ENCODE measurements around the gene FCN2. TPM values are rescaled to one million over a fixed set of nuclear protein-coding genes. Genes with fewer than 3 reads are reported as not detected.

The FCN2 gene
- total RNA-seq, 1 donor from 2014 or later, result not detected

DNA sequence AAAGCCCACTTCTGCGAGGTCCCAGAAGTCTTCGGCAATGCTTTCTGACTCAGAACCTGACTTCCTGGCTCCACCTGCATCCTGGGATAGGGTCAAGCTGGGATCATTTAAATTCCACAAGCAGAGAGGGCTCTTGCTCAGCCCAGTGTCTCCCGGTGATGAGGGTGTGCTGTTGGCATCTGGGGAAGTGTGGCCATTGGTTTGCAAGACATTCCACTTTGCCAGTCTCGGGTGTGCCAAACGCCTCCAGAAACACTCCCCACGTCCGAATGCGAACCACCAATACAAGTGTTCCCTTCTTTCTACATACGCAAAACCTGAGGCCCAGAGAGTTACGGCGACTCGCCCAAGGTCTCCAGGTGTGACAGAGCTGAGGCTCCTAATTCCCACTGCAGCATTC lies 43.1 kb upstream of the FCN2 start:
- no peaks in the 10 kb centered on the region for H3K36me3 Mint-ChIP-seq
- no peak overlapping the region for H3K4me3 Mint-ChIP-seq
- Histone ChIP-seq H3K4me1 (no peaks in the 10 kb centered on the region), H3K79me2 (ENCODE audit: low read depth) (no peaks in the 10 kb centered on the region), H2AFZ (replicated peaks) (no peak overlapping the region), H3F3A (ENCODE audit: low read depth) (no peaks in the 10 kb centered on the region), H3K27ac (no peak overlapping the region), H3K9ac (no peak overlapping the region), H3K27me3 (no peaks in the 10 kb centered on the region), H3K36me3 (no peaks in the 10 kb centered on the region), H3K4me2 (no peak overlapping the region), H3K4me3 (no peak overlapping the region), H3K9me3 (ENCODE audit: low read depth) (no peaks in the 10 kb centered on the region), H4K20me1 (ENCODE audit: low read depth) (no peaks in the 10 kb centered on the region)
- H3K4me1 Mint-ChIP-seq, result peaks cover 3% of the 10 kb centered on the region
- no peak overlapping the region for H3K27ac Mint-ChIP-seq
- no peaks in the 10 kb centered on the region for H3K27me3 Mint-ChIP-seq (ENCODE audit: insufficient read depth, low read depth)
- DNase-seq (ENCODE audit: low spot score), result no peak
- TF ChIP-seq, protein P1, sequence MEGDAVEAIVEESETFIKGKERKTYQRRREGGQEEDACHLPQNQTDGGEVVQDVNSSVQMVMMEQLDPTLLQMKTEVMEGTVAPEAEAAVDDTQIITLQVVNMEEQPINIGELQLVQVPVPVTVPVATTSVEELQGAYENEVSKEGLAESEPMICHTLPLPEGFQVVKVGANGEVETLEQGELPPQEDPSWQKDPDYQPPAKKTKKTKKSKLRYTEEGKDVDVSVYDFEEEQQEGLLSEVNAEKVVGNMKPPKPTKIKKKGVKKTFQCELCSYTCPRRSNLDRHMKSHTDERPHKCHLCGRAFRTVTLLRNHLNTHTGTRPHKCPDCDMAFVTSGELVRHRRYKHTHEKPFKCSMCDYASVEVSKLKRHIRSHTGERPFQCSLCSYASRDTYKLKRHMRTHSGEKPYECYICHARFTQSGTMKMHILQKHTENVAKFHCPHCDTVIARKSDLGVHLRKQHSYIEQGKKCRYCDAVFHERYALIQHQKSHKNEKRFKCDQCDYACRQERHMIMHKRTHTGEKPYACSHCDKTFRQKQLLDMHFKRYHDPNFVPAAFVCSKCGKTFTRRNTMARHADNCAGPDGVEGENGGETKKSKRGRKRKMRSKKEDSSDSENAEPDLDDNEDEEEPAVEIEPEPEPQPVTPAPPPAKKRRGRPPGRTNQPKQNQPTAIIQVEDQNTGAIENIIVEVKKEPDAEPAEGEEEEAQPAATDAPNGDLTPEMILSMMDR (IDR thresholded peaks at IDR 0.05), result no peak
- TF ChIP-seq EZH2phosphoT487 (IDR thresholded peaks at IDR 0.05), result no peak
- no peak for TF ChIP-seq EZH2 (IDR thresholded peaks at IDR 0.05)
- no peaks in the 10 kb centered on the region for H3K9me3 Mint-ChIP-seq

DNA sequence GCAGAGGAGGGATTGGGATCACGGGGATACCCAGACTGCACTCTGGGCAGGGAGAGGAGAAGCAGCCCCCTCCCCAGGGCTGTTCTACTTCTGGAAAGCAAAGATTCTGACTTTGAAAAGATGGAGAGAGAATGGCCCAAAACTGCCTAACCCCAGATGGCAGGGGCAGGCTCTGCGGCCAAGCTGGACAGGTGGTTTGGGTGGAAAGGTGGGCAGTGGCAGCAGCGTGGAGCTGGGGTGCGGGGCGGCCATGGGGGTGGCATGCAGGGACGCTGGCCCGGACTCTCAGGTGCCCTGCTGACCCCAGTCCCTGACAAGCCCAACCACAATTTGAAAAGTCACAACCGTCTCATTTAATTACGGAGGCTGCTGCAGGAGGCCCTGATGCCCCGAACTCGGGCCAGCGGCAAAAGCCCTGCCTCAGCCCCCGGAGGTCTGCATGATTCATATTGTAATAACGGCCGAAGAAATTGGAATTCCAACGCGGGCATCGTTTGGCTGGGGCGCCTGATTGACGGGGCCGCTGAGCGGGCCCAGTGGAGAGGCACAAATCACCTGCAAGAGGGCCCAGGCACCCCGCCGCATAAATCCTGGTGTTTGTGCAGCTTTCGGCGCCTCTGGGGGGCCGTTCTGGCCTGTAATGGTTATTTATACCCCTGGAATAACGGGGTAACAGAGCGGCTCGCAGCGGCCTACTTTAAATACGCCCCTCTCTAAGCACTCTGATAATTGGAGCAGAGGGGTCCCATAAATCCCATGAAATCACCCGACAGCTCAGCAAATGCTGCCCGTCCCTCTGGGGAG lies 41.8 kb upstream of the FCN2 start:
- Histone ChIP-seq H3K79me2 (ENCODE audit: low read depth) (no peaks in the 10 kb centered on the region), H3F3A (ENCODE audit: low read depth) (no peaks in the 10 kb centered on the region), H3K9ac (no peak overlapping the region), H3K4me2 (no peak overlapping the region), H3K36me3 (no peaks in the 10 kb centered on the region), H3K4me1 (no peaks in the 10 kb centered on the region), H2AFZ (replicated peaks) (no peak overlapping the region), H3K27ac (no peak overlapping the region), H3K4me3 (no peak overlapping the region), H3K9me3 (ENCODE audit: low read depth) (no peaks in the 10 kb centered on the region), H3K27me3 (no peaks in the 10 kb centered on the region), H4K20me1 (ENCODE audit: low read depth) (no peaks in the 10 kb centered on the region)
- TF ChIP-seq EZH2phosphoT487 (IDR thresholded peaks at IDR 0.05) (no peak), EZH2 (IDR thresholded peaks at IDR 0.05) (no peak)
- TF ChIP-seq, protein P1 (IDR thresholded peaks at IDR 0.05), result no peak
- no peak overlapping the region for H3K4me3 Mint-ChIP-seq
- H3K9me3 Mint-ChIP-seq, result no peaks in the 10 kb centered on the region
- H3K27me3 Mint-ChIP-seq (ENCODE audit: insufficient read depth, low read depth), result no peaks in the 10 kb centered on the region
- H3K36me3 Mint-ChIP-seq, result no peaks in the 10 kb centered on the region
- peaks cover 9% of the 10 kb centered on the region for H3K4me1 Mint-ChIP-seq
- H3K27ac Mint-ChIP-seq, result no peak overlapping the region
- no peak for DNase-seq (ENCODE audit: low spot score)

DNA sequence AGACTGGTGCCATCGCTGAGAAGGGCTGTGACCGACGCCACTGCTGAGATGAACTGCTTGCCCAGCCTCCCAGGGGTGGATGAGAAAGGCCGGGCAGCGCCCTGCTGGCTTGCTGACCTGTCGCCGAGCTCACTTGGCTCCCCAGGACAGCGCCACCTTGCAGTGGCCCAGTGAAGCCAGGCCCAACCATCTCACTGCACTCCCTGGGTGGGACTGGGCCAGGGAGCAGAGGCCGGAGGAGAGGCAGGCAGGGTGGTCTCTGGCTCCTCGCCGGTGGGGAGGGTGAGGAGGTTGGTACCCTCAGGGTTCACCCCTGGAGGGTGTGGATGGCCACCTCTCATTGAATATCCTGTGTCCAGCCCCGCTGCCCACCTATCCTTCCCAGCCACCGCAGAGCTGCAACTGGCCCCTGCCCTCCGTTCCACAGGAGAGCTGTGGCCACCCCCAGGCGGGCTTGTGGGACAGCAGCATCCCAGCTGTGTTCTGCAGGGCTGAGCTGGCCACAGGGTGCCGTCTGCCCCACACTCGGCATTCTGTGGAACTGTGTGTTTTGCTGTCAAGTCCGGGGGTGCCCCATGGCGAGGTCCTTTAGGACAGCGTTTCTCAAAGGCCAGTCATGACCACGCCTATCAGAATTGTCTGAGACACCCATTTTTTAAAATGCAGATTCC lies 41.0 kb upstream of the FCN2 start:
- H3K4me3 Mint-ChIP-seq, result no peak overlapping the region
- no peaks in the 10 kb centered on the region for H3K4me1 ChIP-seq
- H3F3A ChIP-seq (ENCODE audit: low read depth), result no peaks in the 10 kb centered on the region
- H3K4me2 ChIP-seq, result no peak overlapping the region
- H3K79me2 ChIP-seq (ENCODE audit: low read depth), result no peaks in the 10 kb centered on the region
- H3K9ac ChIP-seq, result no peak overlapping the region
- no peaks in the 10 kb centered on the region for H3K9me3 ChIP-seq (ENCODE audit: low read depth)
- no peaks in the 10 kb centered on the region for H3K36me3 ChIP-seq
- no peaks in the 10 kb centered on the region for H3K9me3 Mint-ChIP-seq
- H3K27me3 Mint-ChIP-seq (ENCODE audit: insufficient read depth, low read depth), result no peaks in the 10 kb centered on the region
- H4K20me1 ChIP-seq (ENCODE audit: low read depth), result no peaks in the 10 kb centered on the region
- H2AFZ ChIP-seq (replicated peaks), result no peak overlapping the region
- no peaks in the 10 kb centered on the region for H3K36me3 Mint-ChIP-seq
- H3K27ac ChIP-seq, result no peak overlapping the region
- H3K4me3 ChIP-seq, result no peak overlapping the region
- TF ChIP-seq, protein P1 (IDR thresholded peaks at IDR 0.05), result peak; percentile 57
- no peak for TF ChIP-seq EZH2 (IDR thresholded peaks at IDR 0.05)
- TF ChIP-seq EZH2phosphoT487 (IDR thresholded peaks at IDR 0.05), result no peak
- peaks cover 9% of the 10 kb centered on the region for H3K4me1 Mint-ChIP-seq
- H3K27ac Mint-ChIP-seq, result no peak overlapping the region
- H3K27me3 ChIP-seq, result no peaks in the 10 kb centered on the region
- peak; percentile 58 for DNase-seq (ENCODE audit: low spot score)

Measured in neural progenitor cell (in vitro differentiated cells).